Choroid plexus epithelial cell (primary cell): ENCODE measurements around the gene GNAO1.

Experiments
- DNase-seq: peaks from one replicate; pipeline ENCODE4 v3.0.0-alpha.2; 2010; ENCODE audit warnings: low read depth
- H3K4me3 ChIP-seq: 2 replicates; pipeline ENCODE4 v1.5.1; 2011; ENCODE audit warnings: low read depth, mild to moderate bottlenecking, control low read depth, low read length, moderate library complexity
- TF ChIP-seq, protein P1 (sequence below): conservative IDR thresholded peaks from 2 replicates; pipeline ENCODE4 v1.5.1; 2011; ENCODE audit warnings: low read depth, mild to moderate bottlenecking, control low read depth, inconsistent platforms, low read length, moderate library complexity

The GNAO1 gene

DNA sequence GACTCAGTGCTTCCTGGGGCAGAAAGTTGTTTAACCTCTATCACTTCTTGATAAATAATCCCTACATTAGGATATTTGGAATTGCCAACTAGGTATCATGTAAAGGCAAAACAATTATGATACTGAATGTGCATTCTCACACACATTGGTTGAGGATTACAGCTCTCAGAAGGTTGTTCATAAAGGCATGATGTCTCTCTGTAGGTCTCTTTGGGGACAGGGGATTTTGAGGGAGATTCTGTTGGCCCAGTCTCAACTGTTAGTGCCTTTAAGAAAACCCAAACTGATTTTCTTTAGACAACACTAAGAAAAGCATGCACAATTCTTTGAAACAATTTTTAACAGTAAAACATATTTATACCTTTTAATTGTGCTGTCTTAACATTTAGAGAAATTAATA lies 56.5 kb downstream of the GNAO1 start:
- no peak overlapping the region for H3K4me3 ChIP-seq
- TF ChIP-seq, protein P1, sequence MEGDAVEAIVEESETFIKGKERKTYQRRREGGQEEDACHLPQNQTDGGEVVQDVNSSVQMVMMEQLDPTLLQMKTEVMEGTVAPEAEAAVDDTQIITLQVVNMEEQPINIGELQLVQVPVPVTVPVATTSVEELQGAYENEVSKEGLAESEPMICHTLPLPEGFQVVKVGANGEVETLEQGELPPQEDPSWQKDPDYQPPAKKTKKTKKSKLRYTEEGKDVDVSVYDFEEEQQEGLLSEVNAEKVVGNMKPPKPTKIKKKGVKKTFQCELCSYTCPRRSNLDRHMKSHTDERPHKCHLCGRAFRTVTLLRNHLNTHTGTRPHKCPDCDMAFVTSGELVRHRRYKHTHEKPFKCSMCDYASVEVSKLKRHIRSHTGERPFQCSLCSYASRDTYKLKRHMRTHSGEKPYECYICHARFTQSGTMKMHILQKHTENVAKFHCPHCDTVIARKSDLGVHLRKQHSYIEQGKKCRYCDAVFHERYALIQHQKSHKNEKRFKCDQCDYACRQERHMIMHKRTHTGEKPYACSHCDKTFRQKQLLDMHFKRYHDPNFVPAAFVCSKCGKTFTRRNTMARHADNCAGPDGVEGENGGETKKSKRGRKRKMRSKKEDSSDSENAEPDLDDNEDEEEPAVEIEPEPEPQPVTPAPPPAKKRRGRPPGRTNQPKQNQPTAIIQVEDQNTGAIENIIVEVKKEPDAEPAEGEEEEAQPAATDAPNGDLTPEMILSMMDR = no peak
- DNase-seq = no peak

DNA sequence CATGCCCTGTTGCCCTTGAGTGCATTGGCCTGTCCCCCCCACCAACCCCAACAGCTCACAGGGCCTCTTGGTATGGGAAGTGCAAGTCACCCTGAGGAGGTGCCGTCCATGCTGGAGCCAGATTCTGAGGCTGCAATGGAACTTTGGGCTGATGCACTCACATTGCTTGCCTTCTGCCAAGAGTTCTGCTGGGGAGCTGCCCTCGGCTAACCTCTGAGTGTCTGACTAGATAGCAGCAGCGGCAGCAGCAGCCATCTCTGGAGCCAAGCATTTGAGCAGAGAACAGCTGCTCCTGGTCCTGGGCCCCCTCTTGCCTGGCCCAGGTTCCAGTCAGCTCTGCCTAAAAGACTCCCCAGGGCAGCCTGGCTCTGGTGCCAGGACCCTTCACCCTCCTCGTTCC lies 61.5 kb downstream of the GNAO1 start:
- DNase-seq = no peak
- TF ChIP-seq, protein P1 = no peak
- no peak overlapping the region for H3K4me3 ChIP-seq

DNA sequence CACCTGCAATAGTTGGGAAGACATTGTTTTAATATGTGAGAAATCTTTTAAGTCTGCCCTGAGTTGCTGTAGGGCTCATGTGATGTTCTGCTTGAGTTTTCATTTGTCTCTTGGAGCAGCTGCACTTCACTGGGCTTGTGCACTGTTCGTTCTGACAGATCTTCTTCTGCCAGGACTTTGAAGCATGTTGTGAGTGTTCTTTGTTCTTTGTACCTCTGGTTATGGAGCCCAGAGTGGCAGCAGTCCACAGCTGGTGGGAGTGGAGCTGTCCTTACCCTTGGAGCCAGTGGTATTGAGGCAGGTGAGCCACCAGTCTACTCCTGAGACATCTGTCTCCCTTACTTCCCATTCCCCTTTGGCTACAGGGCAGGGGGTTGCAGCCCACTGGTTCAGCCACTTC lies 64.6 kb downstream of the GNAO1 start:
- no peak overlapping the region for H3K4me3 ChIP-seq
- TF ChIP-seq, protein P1 = no peak
- no peak for DNase-seq

DNA sequence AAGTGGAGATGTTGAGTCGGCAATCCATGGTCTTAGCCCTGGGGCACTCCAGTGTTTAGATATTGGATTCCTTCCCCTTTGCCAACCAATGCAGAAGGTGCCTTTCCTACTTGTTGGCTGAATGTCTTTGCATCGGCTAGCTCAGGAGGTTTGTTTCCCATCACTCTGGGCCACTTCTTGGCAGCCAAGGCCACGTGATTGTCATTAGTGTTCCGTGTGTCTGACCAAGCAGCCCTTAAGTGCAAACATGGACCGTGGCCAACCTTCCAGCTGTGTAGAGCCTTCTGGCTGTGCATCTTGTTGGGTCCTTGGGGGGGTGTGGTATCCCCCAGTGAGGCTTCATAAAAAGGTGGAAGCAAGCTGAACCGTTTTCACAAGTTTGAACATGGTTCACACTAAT lies 66.0 kb downstream of the GNAO1 start:
- TF ChIP-seq, protein P1 = no peak
- no peak overlapping the region for H3K4me3 ChIP-seq
- DNase-seq = no peak

- DNase-seq = no peak
- TF ChIP-seq, protein P1 = no peak
- no peak overlapping the region for H3K4me3 ChIP-seq
Measured at GRCh38 chr16:56257666-56258342, 66.5 kb downstream of the GNAO1 start.

DNA sequence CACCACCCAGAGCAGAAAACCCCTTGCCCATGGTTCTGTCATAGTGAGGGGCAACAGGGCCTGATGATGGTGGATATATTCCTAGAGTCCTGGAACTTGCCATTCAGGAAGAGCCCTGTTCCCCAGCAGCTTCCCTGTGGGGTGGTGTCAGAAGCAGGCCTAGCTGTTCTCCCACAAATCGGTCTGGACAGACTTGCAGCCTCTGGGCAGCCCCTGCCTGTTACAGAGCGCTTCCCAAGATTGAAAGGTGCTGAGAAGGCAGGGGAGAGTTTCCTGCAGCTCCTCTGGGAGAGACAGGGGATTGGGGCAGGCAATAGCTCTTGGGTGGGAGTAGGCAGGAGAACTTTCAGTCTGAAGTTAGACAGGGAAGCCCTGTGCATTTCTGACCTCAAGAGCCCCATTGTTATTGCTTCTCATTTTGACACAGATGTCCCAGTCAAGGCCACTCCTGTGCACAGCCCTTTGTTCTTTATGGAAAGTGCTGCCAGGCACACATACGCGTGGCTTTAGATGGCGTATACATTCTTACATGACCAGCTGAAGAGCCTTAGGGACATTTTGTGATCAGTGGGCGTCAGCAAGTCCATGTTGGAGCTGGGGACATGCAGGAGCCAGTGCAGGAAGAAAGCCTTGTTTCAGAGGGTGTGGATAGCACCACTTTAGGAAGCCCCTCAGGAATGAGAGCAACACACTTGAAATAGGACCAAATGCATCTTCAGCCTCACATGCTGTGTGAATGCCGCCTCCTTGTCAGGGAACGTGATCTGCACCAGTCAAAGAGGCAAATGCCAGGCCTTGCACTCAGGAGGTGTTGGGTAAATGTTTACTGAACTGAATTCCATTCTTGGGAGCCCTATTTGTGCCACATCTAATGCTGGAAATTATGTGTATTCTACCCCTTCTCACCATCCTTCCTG lies 67.5 kb downstream of the GNAO1 start:
- H3K4me3 ChIP-seq = no peak overlapping the region
- TF ChIP-seq, protein P1 = no peak

More for the DNA sequence above, 67.5 kb downstream of the GNAO1 start:
- no peak for DNase-seq
